ENCODE results near the gene CPT1A. TPM values are rescaled to one million over a fixed set of nuclear protein-coding genes. Genes with fewer than 3 reads are reported as not detected.

The CPT1A gene
- total RNA-seq, 1 donor from 2014 or later: 76.3 TPM

- DNase-seq (ENCODE audit: low spot score in 2 of 2): no peak
- no peaks in the 10 kb centered on the region for H3K9me3 ChIP-seq
- H3K4me1 ChIP-seq: no peaks in the 10 kb centered on the region
- intact Hi-C loops (cut with DNase I): no loop called here
- no peak overlapping the region for H3K4me3 ChIP-seq
- H3K27ac ChIP-seq: no peak overlapping the region
- H3K27me3 ChIP-seq: no peaks in the 10 kb centered on the region
- H3K36me3 ChIP-seq: peaks cover 93 to 100% of the 10 kb centered on the region in 2 donors
- TF ChIP-seq CTCF (IDR thresholded peaks at IDR 0.05): no peak
These were observed 63.5 kb downstream of the CPT1A start for GRCh38 chr11:68778205-68778604.

GRCh38 chr11:68776442-68777235, 65.1 kb downstream of the CPT1A start:
- H3K9me3 ChIP-seq: no peaks in the 10 kb centered on the region
- no peak for TF ChIP-seq CTCF (IDR thresholded peaks at IDR 0.05)
- intact Hi-C loops (cut with DNase I): no loop called here
- no peak overlapping the region for H3K4me3 ChIP-seq
- no peak overlapping the region for H3K27ac ChIP-seq
- no peaks in the 10 kb centered on the region for H3K4me1 ChIP-seq
- H3K27me3 ChIP-seq: no peaks in the 10 kb centered on the region
- DNase-seq (ENCODE audit: low spot score in 2 of 2): no peak
- H3K36me3 ChIP-seq: peaks cover 94 to 100% of the 10 kb centered on the region in 2 donors

GRCh38 chr11:68775951-68776388, 65.7 kb downstream of the CPT1A start:
- intact Hi-C loops (cut with DNase I): no loop called here
- TF ChIP-seq CTCF (IDR thresholded peaks at IDR 0.05): no peak
- no peaks in the 10 kb centered on the region for H3K4me1 ChIP-seq
- H3K27me3 ChIP-seq: no peaks in the 10 kb centered on the region
- no peak for DNase-seq (ENCODE audit: low spot score in 2 of 2)
- no peak overlapping the region for H3K27ac ChIP-seq
- no peak overlapping the region for H3K4me3 ChIP-seq
- peaks cover 94 to 100% of the 10 kb centered on the region in 2 donors for H3K36me3 ChIP-seq
- no peaks in the 10 kb centered on the region for H3K9me3 ChIP-seq

GRCh38 chr11:68774194-68774585, 67.5 kb downstream of the CPT1A start:
- DNase-seq (ENCODE audit: low spot score in 2 of 2): no peak
- H3K36me3 ChIP-seq: peaks cover 96 to 100% of the 10 kb centered on the region in 2 donors
- H3K27me3 ChIP-seq: no peaks in the 10 kb centered on the region
- no peaks in the 10 kb centered on the region for H3K9me3 ChIP-seq
- intact Hi-C loops (cut with DNase I): no loop called here
- no peak overlapping the region for H3K4me3 ChIP-seq
- no peak overlapping the region for H3K27ac ChIP-seq
- no peak for TF ChIP-seq CTCF (IDR thresholded peaks at IDR 0.05)
- H3K4me1 ChIP-seq: no peaks in the 10 kb centered on the region

- Histone ChIP-seq H3K27me3 (no peaks in the 10 kb centered on the region), H3K36me3 (peaks cover 95 to 100% of the 10 kb centered on the region in 2 donors), H3K4me3 (no peak overlapping the region), H3K27ac (no peak overlapping the region), H3K4me1 (no peaks in the 10 kb centered on the region), H3K9me3 (no peaks in the 10 kb centered on the region)
- TF ChIP-seq CTCF (IDR thresholded peaks at IDR 0.05): no peak
- intact Hi-C loops (cut with DNase I): no loop called here
- no peak for DNase-seq (ENCODE audit: low spot score in 2 of 2)
These were observed 68.1 kb downstream of the CPT1A start for GRCh38 chr11:68773521-68774193.

All from ascending aorta (tissue), 2 donors.